WTC11 (cell line): ENCODE measurements around the gene COBL. TPM values are rescaled to one million over a fixed set of nuclear protein-coding genes. Genes with fewer than 3 reads are reported as not detected.

Experiments
- ATAC-seq: fragments of 200-7000 bp; cut with Tn5 transposase; 2 replicates; pipeline ENCODE4 v1.10.0; 2021; ENCODE audit warnings: mild to moderate bottlenecking, moderate library complexity
- CTCF ChIA-PET: fragments of 300-600 bp; sonication (Branson Sonifier 250); formaldehyde crosslinking; loops from one replicate; lab custom pipeline; 2021; ENCODE audit warnings: antibody characterized with exemption; lab: Charles Lee
- POLR2A ChIA-PET: fragments of 350-600 bp; sonication (Branson Sonifier 250); formaldehyde crosslinking; loops from one replicate; lab custom pipeline; 2021; ENCODE audit warnings: antibody characterized with exemption; lab: Charles Lee
- DNase-seq: peaks from one replicate; pipeline ENCODE4 v3.0.0; 2021; ENCODE audit warnings: low spot score
- H3K27ac Mint-ChIP-seq: 2 replicates; pipeline ENCODE4 v1.8.0; 2021; ENCODE audit warnings: mixed read lengths
- H3K27me3 Mint-ChIP-seq: 2 replicates; pipeline ENCODE4 v1.8.0; 2021; ENCODE audit warnings: low read depth, mild to moderate bottlenecking, moderate library complexity, mixed read lengths
- H3K36me3 Mint-ChIP-seq: 2 replicates; pipeline ENCODE4 v1.8.0; 2021; ENCODE audit warnings: mixed read lengths
- H3K4me1 Mint-ChIP-seq: 2 replicates; pipeline ENCODE4 v1.8.0; 2022; ENCODE audit warnings: mixed read lengths
- H3K4me3 Mint-ChIP-seq: 2 replicates; pipeline ENCODE4 v1.8.0; 2021; ENCODE audit warnings: mild to moderate bottlenecking, moderate library complexity, mixed read lengths
- H3K9me3 Mint-ChIP-seq: 2 replicates; pipeline ENCODE4 v1.8.0; 2021; ENCODE audit warnings: mixed read lengths
- EMX1 ChIP-seq: fragments of 250-450 bp; sonication (Bioruptor Pico); IDR thresholded peaks from 2 replicates; pipeline ENCODE4 v1.8.0; 2021; ENCODE audit warnings: mild to moderate bottlenecking
- ETV6 ChIP-seq: sonication (generic); formaldehyde crosslinking; IDR thresholded peaks from 2 replicates; pipeline ENCODE4 v1.8.1; 2022; ENCODE audit warnings: mild to moderate bottlenecking, missing genetic modification reagents
- FOXP4 ChIP-seq: sonication (generic); formaldehyde crosslinking; IDR thresholded peaks from 2 replicates; pipeline ENCODE4 v1.8.0; 2022; ENCODE audit warnings: mild to moderate bottlenecking, missing genetic modification reagents
- GABPB1 ChIP-seq: sonication (generic); formaldehyde crosslinking; IDR thresholded peaks from 2 replicates; pipeline ENCODE4 v1.8.1; 2023; ENCODE audit warnings: mild to moderate bottlenecking, missing genetic modification reagents
- GTF2I ChIP-seq: fragments of 250-450 bp; sonication (Bioruptor Pico); conservative IDR thresholded peaks from 2 replicates; pipeline ENCODE4 v1.4.0; 2021; ENCODE audit warnings: mild to moderate bottlenecking
- IRF2 ChIP-seq: sonication (generic); formaldehyde crosslinking; IDR thresholded peaks from 2 replicates; pipeline ENCODE4 v1.8.0; 2022; ENCODE audit warnings: low read depth, missing genetic modification reagents, borderline replicate concordance
- NR2C2 ChIP-seq: sonication (generic); formaldehyde crosslinking; IDR thresholded peaks from 2 replicates; pipeline ENCODE4 v1.8.0; 2022; ENCODE audit warnings: mild to moderate bottlenecking, missing genetic modification reagents
- PRRX2 ChIP-seq: fragments of 250-450 bp; sonication (Bioruptor Pico); IDR thresholded peaks from 2 replicates; pipeline ENCODE4 v1.8.0; 2021; ENCODE audit warnings: mild to moderate bottlenecking
- SP1 ChIP-seq: sonication (generic); formaldehyde crosslinking; conservative IDR thresholded peaks from 2 replicates; pipeline ENCODE4 v1.8.1; 2022; ENCODE audit warnings: missing genetic modification reagents
- TCF7 ChIP-seq: sonication (generic); formaldehyde crosslinking; IDR thresholded peaks from 2 replicates; pipeline ENCODE4 v1.8.0; 2022; ENCODE audit warnings: mild to moderate bottlenecking, low read depth, missing genetic modification reagents, moderate library complexity
- TEAD1 ChIP-seq: sonication (generic); formaldehyde crosslinking; IDR thresholded peaks from 2 replicates; pipeline ENCODE4 v1.8.0; 2022; ENCODE audit warnings: mild to moderate bottlenecking, missing genetic modification reagents
- ZMAT4 ChIP-seq: fragments of 250-450 bp; sonication (Bioruptor Pico); IDR thresholded peaks from 2 replicates; pipeline ENCODE4 v1.9.0; 2021; ENCODE audit warnings: mild to moderate bottlenecking
- ZNF219 ChIP-seq: sonication (generic); formaldehyde crosslinking; IDR thresholded peaks from 2 replicates; pipeline ENCODE4 v1.8.0; 2023; ENCODE audit warnings: missing genetic modification reagents, mild to moderate bottlenecking, borderline replicate concordance
- ZNF232 ChIP-seq: sonication (generic); formaldehyde crosslinking; IDR thresholded peaks from 2 replicates; pipeline ENCODE4 v1.8.0; 2022; ENCODE audit warnings: mild to moderate bottlenecking, missing genetic modification reagents
- ZNF396 ChIP-seq: fragments of 250-450 bp; sonication (Bioruptor Pico); IDR thresholded peaks from 2 replicates; pipeline ENCODE4 v1.8.0; 2021; ENCODE audit warnings: mild to moderate bottlenecking, moderate library complexity, borderline replicate concordance
- ZNF416 ChIP-seq: fragments of 250-450 bp; sonication (Bioruptor Pico); IDR thresholded peaks from 2 replicates; pipeline ENCODE4 v1.9.0; 2021; ENCODE audit warnings: mild to moderate bottlenecking, inconsistent platforms
- ZNF423 ChIP-seq: fragments of 250-450 bp; sonication (Bioruptor Pico); IDR thresholded peaks from 2 replicates; pipeline ENCODE4 v2.1.2; 2022; ENCODE audit warnings: mild to moderate bottlenecking, moderate library complexity
- ZNF532 ChIP-seq: fragments of 250-450 bp; sonication (Bioruptor Pico); IDR thresholded peaks from 2 replicates; pipeline ENCODE4 v1.9.0; 2021; ENCODE audit warnings: mild to moderate bottlenecking, borderline replicate concordance
- ZNF671 ChIP-seq: fragments of 250-450 bp; sonication (Bioruptor Pico); IDR thresholded peaks from 2 replicates; pipeline ENCODE4 v1.8.0; 2021; ENCODE audit warnings: mild to moderate bottlenecking
- total RNA-seq: library from RNA; stranded (reverse); gene quantifications from 3 replicates; pipeline ENCODE4 v1.2.3, GENCODE V29; 2021
- TF ChIP-seq, protein P1 (sequence below): sonication (generic); formaldehyde crosslinking; IDR thresholded peaks from 2 replicates; pipeline ENCODE4 v1.8.1; 2022; ENCODE audit warnings: missing genetic modification reagents, borderline replicate concordance

Gene COBL
- total RNA-seq, 1 experiment from 2014 or later, result 36.5 TPM

- TF ChIP-seq GTF2I (CRISPR knock-in tag) (no peak), ZNF423 (CRISPR knock-in tag) (0 out of 2 replicates have a peak, but pooled peaks have one; percentile 25)
These were observed 13.2 kb upstream of the COBL start (continued) for GRCh38 chr7:51329696-51330263.

- POLR2A ChIA-PET, result interaction anchor here (0.6 to 1.1 kb wide), 2 partner anchors 72 to 119 kb away, joined by 3 read pairs; no protein-coding TSS in a partner anchor
- DNase-seq (no peak), ATAC-seq (no peak)
- H3K36me3 Mint-ChIP-seq, result peaks cover 7% of the 10 kb centered on the region; the same call in 1 of the 2 replicates
- H3K27me3 Mint-ChIP-seq, result peaks cover 22% of the 10 kb centered on the region
- H3K4me3 Mint-ChIP-seq, result peak overlapping the region; percentile 81
- TF ChIP-seq ZNF532 (peak; percentile 72; the same call in 1 of the 2 replicates), ZNF416 (CRISPR knock-in tag) (no peak)
- peaks cover 72% of the 10 kb centered on the region for H3K4me1 Mint-ChIP-seq
- H3K27ac Mint-ChIP-seq, result peak overlapping the region; percentile 100
- no peaks in the 10 kb centered on the region for H3K9me3 Mint-ChIP-seq
- CTCF ChIA-PET, result interaction anchor here (0.9 to 5.3 kb wide), 7 partner anchors 26 to 153 kb away, joined by 3 to 56 read pairs (median 5); no protein-coding TSS in a partner anchor
These were observed 11.8 kb upstream of the COBL start for GRCh38 chr7:51328351-51328801.

GRCh38 chr7:51327287-51327717 lies 10.7 kb upstream of the COBL start:
- peaks cover 22% of the 10 kb centered on the region for H3K27me3 Mint-ChIP-seq
- H3K4me1 Mint-ChIP-seq, result peaks cover 78% of the 10 kb centered on the region
- no peak for TF ChIP-seq EMX1 (CRISPR knock-in tag)
- TF ChIP-seq TCF7, result no peak
- TF ChIP-seq IRF2 (CRISPR knock-in tag), result no peak
- peak; percentile 80; the same call in 1 of the 2 replicates for TF ChIP-seq TEAD1 (CRISPR knock-in tag)
- peak; percentile 39; the same call in 1 of the 2 replicates for TF ChIP-seq ETV6 (CRISPR knock-in tag)
- TF ChIP-seq NR2C2 (CRISPR knock-in tag), result no peak
- TF ChIP-seq, protein P1, sequence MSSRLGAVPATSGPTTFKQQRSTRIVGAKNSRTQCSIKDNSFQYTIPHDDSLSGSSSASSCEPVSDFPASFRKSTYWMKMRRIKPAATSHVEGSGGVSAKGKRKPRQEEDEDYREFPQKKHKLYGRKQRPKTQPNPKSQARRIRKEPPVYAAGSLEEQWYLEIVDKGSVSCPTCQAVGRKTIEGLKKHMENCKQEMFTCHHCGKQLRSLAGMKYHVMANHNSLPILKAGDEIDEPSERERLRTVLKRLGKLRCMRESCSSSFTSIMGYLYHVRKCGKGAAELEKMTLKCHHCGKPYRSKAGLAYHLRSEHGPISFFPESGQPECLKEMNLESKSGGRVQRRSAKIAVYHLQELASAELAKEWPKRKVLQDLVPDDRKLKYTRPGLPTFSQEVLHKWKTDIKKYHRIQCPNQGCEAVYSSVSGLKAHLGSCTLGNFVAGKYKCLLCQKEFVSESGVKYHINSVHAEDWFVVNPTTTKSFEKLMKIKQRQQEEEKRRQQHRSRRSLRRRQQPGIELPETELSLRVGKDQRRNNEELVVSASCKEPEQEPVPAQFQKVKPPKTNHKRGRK (CRISPR knock-in tag), result no peak
- TF ChIP-seq ZNF671 (CRISPR knock-in tag), result no peak
- no peak for TF ChIP-seq ZNF232 (CRISPR knock-in tag)
- no peak for TF ChIP-seq GABPB1 (CRISPR knock-in tag)
- TF ChIP-seq PRRX2 (CRISPR knock-in tag), result peak; percentile 58; the same call in 1 of the 2 replicates
- no peak for TF ChIP-seq ZMAT4 (CRISPR knock-in tag)
- no peak for TF ChIP-seq ZNF219 (CRISPR knock-in tag)
- TF ChIP-seq SP1 (CRISPR knock-in tag), result no peak; the same call in 1 of the 2 replicates
- TF ChIP-seq FOXP4 (CRISPR knock-in tag), result no peak; the same call in 1 of the 2 replicates
- no peak for TF ChIP-seq ZNF396 (CRISPR knock-in tag)
- no peak for TF ChIP-seq ZNF532

More at GRCh38 chr7:51327287-51327717, 10.7 kb upstream of the COBL start:
- DNase-seq, result peak; percentile 75
- Mint-ChIP-seq H3K36me3 (peaks cover 3% of the 10 kb centered on the region; the same call in 1 of the 2 replicates), H3K9me3 (no peaks in the 10 kb centered on the region), H3K27ac (peak overlapping the region; percentile 100), H3K4me3 (peak overlapping the region; percentile 81)
- peak; percentile 74 for ATAC-seq
- POLR2A ChIA-PET, result interaction anchor here (0.6 to 1.7 kb wide), 7 partner anchors 9 to 71 kb away, joined by 3 to 7 read pairs (median 3); no protein-coding TSS in a partner anchor
- CTCF ChIA-PET, result interaction anchor here (0.7 to 5.3 kb wide), 16 partner anchors 9 to 631 kb away, joined by 3 to 56 read pairs (median 5); no protein-coding TSS in a partner anchor
